Astrocyte (in vitro differentiated cells and primary cell): ENCODE results near the gene SCAF11. TPM values are rescaled to one million over a fixed set of nuclear protein-coding genes. Genes with fewer than 3 reads are reported as not detected.

ENCODE experiments used
- DNase-seq: peaks from one replicate; pipeline ENCODE4 v3.0.0-alpha.2; 2010; ENCODE audit warnings: low read depth
- FAIRE-seq: peaks from 2 replicates; lab custom pipeline; 2011; peaks lifted over from hg19 to GRCh38; lab: Jason Lieb, UNC
- H2AFZ ChIP-seq: 2 replicates; pipeline ENCODE4 v1.6.0; 2012; ENCODE audit warnings: low read depth, low read length, inconsistent platforms
- H3K27ac ChIP-seq: 2 replicates; pipeline ENCODE4 v1.5.1; 2011; ENCODE audit warnings: low read depth, low read length, inconsistent platforms
- H3K27me3 ChIP-seq: 2 replicates; pipeline ENCODE4 v1.6.0; 2011; ENCODE audit warnings: low read length, inconsistent platforms; ENCODE audit not compliant: insufficient read depth
- H3K36me3 ChIP-seq: 2 replicates; pipeline ENCODE4 v1.5.1; 2011; ENCODE audit warnings: low read length, inconsistent platforms; ENCODE audit not compliant: insufficient read depth
- H3K4me1 ChIP-seq: 2 replicates; pipeline ENCODE4 v1.5.1; 2011; ENCODE audit warnings: low read length, inconsistent platforms; ENCODE audit not compliant: insufficient read depth
- H3K4me2 ChIP-seq: 2 replicates; pipeline ENCODE4 v1.6.0; 2012; ENCODE audit warnings: low read length, inconsistent platforms
- H3K4me3 ChIP-seq: 2 replicates; pipeline ENCODE4 v1.5.1; 2011; ENCODE audit warnings: low read depth, mild to moderate bottlenecking, low read length, inconsistent platforms; ENCODE audit not compliant: insufficient read depth
- H3K79me2 ChIP-seq: 2 replicates; pipeline ENCODE4 v1.6.0; 2012; ENCODE audit warnings: mild to moderate bottlenecking, low read length, inconsistent platforms; ENCODE audit not compliant: insufficient read depth
- H3K9ac ChIP-seq: 2 replicates; pipeline ENCODE4 v1.6.0; 2012; ENCODE audit warnings: mild to moderate bottlenecking, low read length, inconsistent platforms
- H3K9me3 ChIP-seq: 2 replicates; pipeline ENCODE4 v1.5.1; 2012; ENCODE audit warnings: low read depth, mild to moderate bottlenecking, low read length, inconsistent platforms; ENCODE audit not compliant: insufficient read depth
- H4K20me1 ChIP-seq: 2 replicates; pipeline ENCODE4 v1.6.0; 2012; ENCODE audit warnings: low read length, inconsistent platforms; ENCODE audit not compliant: insufficient read depth
- H3K27ac Mint-ChIP-seq: one replicate; pipeline ENCODE4 v1.8.0; 2021; ENCODE audit warnings: mild to moderate bottlenecking, mixed read lengths; ENCODE audit not compliant: unreplicated experiment
- H3K27me3 Mint-ChIP-seq: one replicate; pipeline ENCODE4 v1.8.0; 2021; ENCODE audit warnings: low read depth, mixed read lengths; ENCODE audit not compliant: unreplicated experiment
- H3K36me3 Mint-ChIP-seq: one replicate; pipeline ENCODE4 v1.8.0; 2021; ENCODE audit warnings: low read depth, mixed read lengths; ENCODE audit not compliant: unreplicated experiment
- H3K4me1 Mint-ChIP-seq: one replicate; pipeline ENCODE4 v1.8.0; 2021; ENCODE audit warnings: low read depth, mixed read lengths; ENCODE audit not compliant: unreplicated experiment
- H3K4me3 Mint-ChIP-seq: one replicate; pipeline ENCODE4 v1.8.0; 2021; ENCODE audit warnings: mild to moderate bottlenecking, moderate library complexity, mixed read lengths; ENCODE audit not compliant: unreplicated experiment
- H3K9me3 Mint-ChIP-seq: one replicate; pipeline ENCODE4 v1.8.0; 2021; ENCODE audit warnings: mild to moderate bottlenecking, mixed read lengths; ENCODE audit not compliant: unreplicated experiment
- EZH2 ChIP-seq: IDR thresholded peaks from 2 replicates; pipeline ENCODE4 v1.6.1; 2012; ENCODE audit warnings: mild to moderate bottlenecking, low read length, inconsistent platforms; ENCODE audit not compliant: insufficient read depth
- total RNA-seq: library from RNA; stranded (reverse); gene quantifications from 2 replicates; pipeline ENCODE4 v1.2.1, GENCODE V29; 2021
- TF ChIP-seq, protein P1 (sequence below): IDR thresholded peaks from 2 replicates; pipeline ENCODE4 v1.5.1; 2011; ENCODE audit warnings: low read depth, mild to moderate bottlenecking, inconsistent platforms, low read length, moderate library complexity; ENCODE audit not compliant: insufficient read depth

SCAF11 gene
- total RNA-seq, 1 donor from 2014 or later: 118 TPM

DNA sequence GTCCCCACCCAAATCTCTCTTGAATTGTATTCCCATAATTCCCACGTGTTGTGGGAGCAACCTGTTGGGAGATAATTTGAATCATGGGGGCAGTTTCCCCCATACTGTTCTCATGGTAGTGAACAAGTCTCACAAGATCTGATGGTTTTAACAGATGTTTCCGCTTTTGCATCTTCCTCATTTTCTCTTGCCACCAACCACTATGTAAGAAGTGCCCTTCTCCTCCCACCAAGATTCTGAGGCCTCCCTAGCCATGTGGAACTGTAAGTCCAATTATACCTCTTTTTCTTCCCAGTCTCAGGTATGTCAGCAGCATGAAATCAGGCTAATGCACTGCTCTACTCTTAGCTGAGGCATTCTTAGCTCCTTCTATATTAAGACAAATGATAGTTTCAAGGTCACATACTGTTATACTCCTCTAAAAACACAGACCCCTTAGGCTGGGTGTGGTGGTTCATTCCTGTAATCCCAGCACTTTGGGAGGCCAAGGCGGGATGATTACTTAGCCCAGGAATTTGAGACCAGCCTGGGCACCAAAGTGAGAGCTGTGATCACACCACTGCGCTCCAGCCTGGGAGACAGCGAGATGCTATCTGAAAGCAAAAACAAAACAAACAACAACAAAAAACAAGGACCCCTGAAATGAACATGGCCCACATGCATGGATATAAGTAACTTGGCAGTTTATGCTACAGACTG, 3.6 kb downstream of the SCAF11 start:
- H3K9ac ChIP-seq: no peak overlapping the region
- peaks cover 20% of the 10 kb centered on the region for H3K4me1 ChIP-seq
- peak overlapping the region; percentile 70 for H3K27ac Mint-ChIP-seq
- H3K9me3 ChIP-seq: no peaks in the 10 kb centered on the region
- no peak overlapping the region for H3K27ac ChIP-seq
- H3K27me3 Mint-ChIP-seq: no peaks in the 10 kb centered on the region
- peaks cover 15% of the 10 kb centered on the region for H3K36me3 Mint-ChIP-seq
- FAIRE-seq (no peak), DNase-seq (no peak)
- peaks cover 75% of the 10 kb centered on the region for H4K20me1 ChIP-seq
- no peaks in the 10 kb centered on the region for H3K9me3 Mint-ChIP-seq
- peak overlapping the region; percentile 74 for H3K4me3 Mint-ChIP-seq
- no peak for TF ChIP-seq EZH2
- H2AFZ ChIP-seq: no peak overlapping the region
- H3K36me3 ChIP-seq: peaks cover 13% of the 10 kb centered on the region
- H3K4me3 ChIP-seq: no peak overlapping the region
- no peaks in the 10 kb centered on the region for H3K27me3 ChIP-seq
- H3K4me1 Mint-ChIP-seq: peaks cover 33% of the 10 kb centered on the region
- peak overlapping the region; percentile 91 for H3K4me2 ChIP-seq
- peaks cover 86% of the 10 kb centered on the region for H3K79me2 ChIP-seq

DNA sequence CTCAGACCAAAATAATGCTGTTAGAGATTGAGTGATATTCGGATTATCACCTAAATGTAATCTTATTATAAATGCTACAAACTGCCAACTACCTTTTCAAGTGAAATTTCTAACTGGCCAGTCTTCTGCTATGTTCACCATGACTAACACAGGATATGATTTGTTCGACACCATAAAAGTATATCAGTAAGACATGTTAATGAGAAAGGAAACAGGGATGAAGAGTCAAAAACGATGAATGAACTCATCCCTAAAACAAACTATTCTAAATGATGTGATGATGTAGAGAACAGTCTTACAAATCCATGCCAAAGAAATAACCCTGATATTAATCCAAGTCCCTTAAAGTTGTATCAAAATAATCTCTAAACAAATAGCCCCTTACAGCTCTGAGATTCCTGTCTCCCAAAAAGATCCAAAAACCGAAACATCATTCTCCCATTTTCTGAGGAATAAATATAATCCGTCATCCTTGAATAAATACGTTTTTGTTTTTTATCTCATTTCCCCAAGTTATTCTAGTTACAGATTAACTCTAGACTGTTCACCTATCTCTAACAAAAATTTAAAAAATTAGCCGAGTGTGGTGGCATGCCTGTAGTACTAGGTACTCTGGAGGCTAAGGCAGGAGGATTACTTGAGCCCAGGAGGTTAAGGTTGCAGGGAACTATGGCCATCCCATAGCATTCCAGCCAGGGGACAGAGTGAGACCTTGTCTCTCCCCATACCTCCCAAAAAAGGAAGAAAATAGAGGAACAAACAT, 9.1 kb downstream of the SCAF11 start:
- DNase-seq (no peak), FAIRE-seq (peak; percentile 59)
- Histone ChIP-seq H3K9ac (no peak overlapping the region), H3K27ac (no peak overlapping the region), H3K9me3 (no peaks in the 10 kb centered on the region), H3K79me2 (peaks cover 100% of the 10 kb centered on the region), H4K20me1 (peaks cover 96% of the 10 kb centered on the region), H3K4me2 (no peak overlapping the region), H3K36me3 (peaks cover 4% of the 10 kb centered on the region), H2AFZ (no peak overlapping the region), H3K4me1 (no peaks in the 10 kb centered on the region), H3K27me3 (no peaks in the 10 kb centered on the region), H3K4me3 (no peak overlapping the region)
- no peaks in the 10 kb centered on the region for H3K9me3 Mint-ChIP-seq
- peaks cover 20% of the 10 kb centered on the region for H3K4me1 Mint-ChIP-seq
- peak overlapping the region; percentile 55 for H3K4me3 Mint-ChIP-seq
- TF ChIP-seq, protein P1, sequence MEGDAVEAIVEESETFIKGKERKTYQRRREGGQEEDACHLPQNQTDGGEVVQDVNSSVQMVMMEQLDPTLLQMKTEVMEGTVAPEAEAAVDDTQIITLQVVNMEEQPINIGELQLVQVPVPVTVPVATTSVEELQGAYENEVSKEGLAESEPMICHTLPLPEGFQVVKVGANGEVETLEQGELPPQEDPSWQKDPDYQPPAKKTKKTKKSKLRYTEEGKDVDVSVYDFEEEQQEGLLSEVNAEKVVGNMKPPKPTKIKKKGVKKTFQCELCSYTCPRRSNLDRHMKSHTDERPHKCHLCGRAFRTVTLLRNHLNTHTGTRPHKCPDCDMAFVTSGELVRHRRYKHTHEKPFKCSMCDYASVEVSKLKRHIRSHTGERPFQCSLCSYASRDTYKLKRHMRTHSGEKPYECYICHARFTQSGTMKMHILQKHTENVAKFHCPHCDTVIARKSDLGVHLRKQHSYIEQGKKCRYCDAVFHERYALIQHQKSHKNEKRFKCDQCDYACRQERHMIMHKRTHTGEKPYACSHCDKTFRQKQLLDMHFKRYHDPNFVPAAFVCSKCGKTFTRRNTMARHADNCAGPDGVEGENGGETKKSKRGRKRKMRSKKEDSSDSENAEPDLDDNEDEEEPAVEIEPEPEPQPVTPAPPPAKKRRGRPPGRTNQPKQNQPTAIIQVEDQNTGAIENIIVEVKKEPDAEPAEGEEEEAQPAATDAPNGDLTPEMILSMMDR: no peak
- no peak for TF ChIP-seq EZH2
- no peaks in the 10 kb centered on the region for H3K27me3 Mint-ChIP-seq
- peak overlapping the region; percentile 16 for H3K27ac Mint-ChIP-seq
- H3K36me3 Mint-ChIP-seq: peaks cover 11% of the 10 kb centered on the region

DNA sequence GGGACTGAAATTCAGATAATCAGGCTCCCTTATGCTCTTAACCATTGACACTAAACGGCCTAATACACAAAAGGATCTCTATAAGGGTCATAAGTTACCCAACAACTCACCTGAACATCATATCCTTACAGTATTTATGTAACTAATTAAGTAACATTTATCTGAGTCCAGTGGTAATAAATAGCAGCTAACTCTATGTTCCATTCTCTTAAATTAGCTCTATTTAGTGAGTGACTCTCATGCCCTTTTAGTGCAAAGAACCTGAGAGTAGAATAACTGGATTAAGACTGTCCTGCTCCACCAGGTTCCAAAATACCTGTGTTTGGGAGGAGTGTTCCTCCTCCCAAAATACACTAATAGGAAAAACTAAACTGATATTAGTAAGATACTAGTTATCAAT, 9.8 kb downstream of the SCAF11 start:
- Mint-ChIP-seq H3K27ac (no peak overlapping the region), H3K27me3 (no peaks in the 10 kb centered on the region), H3K9me3 (no peaks in the 10 kb centered on the region), H3K36me3 (peaks cover 8% of the 10 kb centered on the region), H3K4me1 (peaks cover 15% of the 10 kb centered on the region), H3K4me3 (no peak overlapping the region)
- H3K9me3 ChIP-seq: no peaks in the 10 kb centered on the region
- H3K27me3 ChIP-seq: no peaks in the 10 kb centered on the region
- H2AFZ ChIP-seq: no peak overlapping the region
- H3K27ac ChIP-seq: no peak overlapping the region
- H3K4me1 ChIP-seq: no peaks in the 10 kb centered on the region
- peak; percentile 23 for FAIRE-seq
- no peak for DNase-seq
- H3K4me2 ChIP-seq: no peak overlapping the region
- peaks cover 94% of the 10 kb centered on the region for H4K20me1 ChIP-seq
- no peak overlapping the region for H3K4me3 ChIP-seq
- TF ChIP-seq EZH2: no peak
- TF ChIP-seq, protein P1: no peak
- peaks cover 4% of the 10 kb centered on the region for H3K36me3 ChIP-seq
- no peak overlapping the region for H3K9ac ChIP-seq
- H3K79me2 ChIP-seq: peaks cover 100% of the 10 kb centered on the region
